HG03354 (cell line): ENCODE measurements around the gene CSF2RB.

ENCODE experiments used
- ATAC-seq: cut with Tn5 transposase; IDR thresholded peaks from one replicate; pipeline ENCODE4 v1.9.1; 2021; ENCODE audit warnings: mild to moderate bottlenecking; ENCODE audit not compliant: unreplicated experiment, poor library complexity, severe bottlenecking

Gene CSF2RB

DNA sequence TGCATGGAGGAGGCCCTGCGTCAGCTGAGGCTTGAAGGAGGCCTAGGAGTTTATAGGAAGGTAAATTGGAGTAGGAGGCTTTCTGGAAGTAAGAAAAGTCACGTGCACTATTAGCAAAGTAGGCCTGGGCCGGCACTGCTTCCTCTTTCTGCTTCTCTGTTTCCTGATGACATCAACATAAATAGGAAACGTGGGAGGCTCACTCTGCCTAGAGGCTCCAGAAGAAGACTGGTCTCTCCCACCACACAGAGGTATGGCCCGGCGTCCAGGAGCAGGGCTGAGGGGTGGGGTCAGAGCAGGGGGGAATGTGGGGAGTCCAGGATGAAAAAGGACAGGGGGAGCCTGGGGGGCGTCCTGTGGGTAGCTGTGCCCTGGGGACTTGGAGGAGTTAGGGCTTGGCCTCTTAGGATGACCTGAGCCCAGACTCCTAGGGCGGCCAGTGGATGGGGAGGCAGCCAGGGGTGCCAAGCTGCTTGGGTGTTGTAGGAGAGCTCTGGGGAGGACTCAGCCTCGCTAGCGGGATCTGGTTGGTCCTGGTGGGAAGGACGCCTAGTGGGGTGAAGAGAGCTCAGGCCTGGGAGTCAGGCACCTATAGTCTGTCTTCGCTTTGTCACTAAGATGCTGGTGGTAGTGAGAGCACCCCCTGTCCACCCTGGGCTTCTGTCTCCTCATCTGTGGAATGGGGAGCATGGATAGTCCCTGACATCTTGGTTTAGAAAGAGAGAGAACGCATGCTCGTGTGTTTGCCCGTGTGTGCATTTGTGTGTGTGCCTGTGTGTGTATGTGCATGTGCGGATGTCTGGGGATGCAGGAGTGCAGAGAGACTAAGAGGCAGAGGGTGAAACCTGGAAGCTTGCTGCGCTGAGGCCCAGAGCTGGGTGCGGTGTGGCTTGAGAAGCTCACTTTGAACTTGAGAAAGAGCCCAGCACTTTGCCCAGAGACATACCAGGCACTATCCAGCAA lies at the start of gene CSF2RB:
Gene CSF2RB (plus strand): TSS at position 202 of the 963 bp plus-strand sequence. CDS start 8,580 bp downstream, outside the sequence.
- ATAC-seq, result no peak

DNA sequence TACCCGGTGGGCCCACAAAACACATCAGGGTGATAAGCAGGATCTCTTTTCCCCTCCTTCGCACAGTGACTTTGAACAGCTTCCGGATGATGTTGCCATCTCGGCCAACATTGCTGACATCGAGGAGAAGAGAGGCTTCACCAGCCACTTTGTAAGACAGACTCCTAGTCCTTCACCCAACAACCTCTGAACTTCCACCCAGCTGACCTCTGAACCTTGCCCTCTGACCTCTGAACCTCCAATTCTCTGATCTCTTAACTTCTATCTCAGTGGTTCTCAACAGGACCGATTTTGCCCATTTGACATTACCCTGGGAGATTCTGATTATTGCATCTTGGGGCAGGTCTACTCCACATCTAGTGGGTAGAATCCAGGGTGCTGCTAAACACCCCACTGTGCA lies 49.4 kb upstream of the CSF2RB start:
- no peak for ATAC-seq

DNA sequence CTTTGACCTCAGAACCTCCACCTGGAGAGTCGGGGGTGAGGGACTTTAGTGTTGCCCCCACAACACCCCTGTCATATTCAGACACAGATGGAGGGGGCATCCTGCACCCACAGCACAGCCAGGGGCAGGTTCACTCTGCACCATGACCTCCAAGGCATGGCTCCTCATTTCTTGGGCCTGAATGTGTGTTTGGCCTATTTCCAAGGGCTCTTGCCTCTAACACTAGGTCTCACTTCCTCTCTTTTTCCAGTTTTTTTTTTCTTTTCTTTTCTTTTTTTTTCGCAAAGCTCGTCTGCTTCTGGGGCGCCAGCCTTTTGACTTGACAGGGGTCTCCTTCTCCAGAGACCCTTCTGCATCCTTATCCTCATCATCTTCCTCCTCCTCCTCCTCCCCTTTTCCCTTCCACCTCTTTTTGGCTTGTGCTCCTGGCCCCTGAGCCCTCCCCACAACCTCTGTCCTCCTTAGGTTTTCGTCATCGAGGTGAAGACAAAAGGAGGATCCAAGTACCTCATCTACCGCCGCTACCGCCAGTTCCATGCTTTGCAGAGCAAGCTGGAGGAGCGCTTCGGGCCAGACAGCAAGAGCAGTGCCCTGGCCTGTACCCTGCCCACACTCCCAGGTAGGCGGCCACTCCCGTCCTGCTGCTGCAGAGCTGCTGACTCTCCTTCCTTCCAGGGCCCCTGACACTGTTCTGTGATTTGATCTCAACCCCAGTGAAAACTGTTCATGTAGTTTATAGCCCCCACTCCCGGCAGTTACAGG lies 48.8 kb upstream of the CSF2RB start:
- no peak for ATAC-seq

DNA sequence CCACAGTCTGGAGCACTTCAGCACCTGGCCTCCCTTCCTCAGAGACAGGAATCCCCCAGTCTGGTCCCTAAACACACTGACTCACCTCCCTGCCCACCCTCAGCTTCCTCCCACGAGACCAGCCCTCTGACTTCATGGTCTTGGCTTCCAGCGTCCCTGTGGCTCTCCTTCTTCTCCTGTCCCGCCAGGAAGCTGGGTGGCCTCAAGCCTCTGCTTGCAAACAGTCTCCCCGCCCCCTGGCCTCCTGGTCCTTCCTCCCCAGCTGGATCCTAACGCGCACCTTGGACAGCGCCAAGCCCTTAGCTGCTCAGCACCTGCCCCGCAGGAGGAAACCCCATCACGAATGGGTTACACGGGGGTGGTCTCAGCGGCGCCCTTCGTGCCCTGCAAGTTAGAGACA lies 48.1 kb upstream of the CSF2RB start:
- ATAC-seq, result no peak

DNA sequence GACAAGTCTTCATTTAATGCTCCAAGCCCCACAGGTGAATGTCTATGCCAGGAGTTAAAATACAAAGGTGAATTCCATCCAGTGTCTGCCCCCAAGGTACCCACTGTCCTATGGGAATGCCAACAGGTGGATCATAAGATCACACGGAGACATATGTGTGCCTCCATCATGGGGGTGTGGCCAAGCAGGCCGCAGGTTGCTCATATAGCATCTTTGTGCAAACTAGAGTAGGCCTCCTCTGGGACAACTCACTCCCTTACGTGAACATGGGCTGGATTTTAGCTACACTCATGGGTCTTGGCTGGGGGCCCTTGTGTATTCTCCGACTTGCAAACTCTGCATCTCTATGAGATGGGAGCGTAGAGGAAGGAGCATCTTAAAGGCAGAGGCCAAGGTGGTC lies 45.7 kb upstream of the CSF2RB start:
- ATAC-seq, result no peak

DNA sequence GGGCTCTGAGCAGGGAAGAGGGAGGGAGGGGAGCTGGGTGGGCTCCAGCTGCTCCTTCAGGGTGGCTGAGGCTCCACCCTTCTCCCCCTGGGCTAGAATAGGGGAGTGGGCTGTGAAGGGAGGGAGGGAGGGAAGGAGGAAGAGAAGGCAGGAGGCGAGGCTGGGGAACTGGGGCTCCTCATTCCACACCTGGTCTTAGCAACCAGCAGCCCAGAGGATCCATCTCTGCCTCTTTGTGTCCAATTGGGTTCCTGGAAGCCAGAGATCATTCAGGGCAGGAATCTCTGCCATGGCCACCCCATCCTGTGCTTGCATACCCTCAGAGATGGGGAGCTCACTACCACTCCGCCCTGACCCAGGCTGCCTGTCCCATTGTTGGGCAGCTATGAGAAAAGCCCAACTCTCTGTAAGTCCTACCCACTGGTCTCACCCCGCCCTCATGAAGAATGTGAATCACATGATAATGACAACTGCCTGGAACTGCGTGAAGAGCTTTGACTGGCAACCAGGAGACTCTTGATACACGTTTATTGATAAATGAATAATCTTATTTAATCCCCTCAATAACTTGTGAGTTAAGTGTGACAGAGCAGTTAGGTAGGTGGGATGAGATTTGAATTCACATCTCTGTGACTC lies 44.8 kb upstream of the CSF2RB start:
- ATAC-seq, result no peak

DNA sequence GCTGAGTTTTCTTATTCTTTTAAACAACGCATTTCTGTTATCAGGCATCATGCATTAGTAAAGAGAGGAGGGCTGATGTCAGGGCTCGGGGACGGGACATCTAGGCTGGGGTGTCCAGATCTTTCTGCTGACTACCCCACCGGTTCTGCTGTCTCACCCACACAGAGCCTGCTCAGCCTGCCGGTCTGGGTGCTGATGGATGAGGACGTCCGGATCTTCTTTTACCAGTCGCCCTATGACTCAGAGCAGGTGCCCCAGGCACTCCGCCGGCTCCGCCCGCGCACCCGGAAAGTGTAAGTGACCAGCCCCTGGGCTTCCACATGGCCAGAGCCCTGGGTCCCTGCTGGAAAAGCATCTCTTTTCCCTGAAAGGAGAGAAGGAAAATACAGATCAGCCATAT lies 43.2 kb upstream of the CSF2RB start:
- no peak for ATAC-seq

DNA sequence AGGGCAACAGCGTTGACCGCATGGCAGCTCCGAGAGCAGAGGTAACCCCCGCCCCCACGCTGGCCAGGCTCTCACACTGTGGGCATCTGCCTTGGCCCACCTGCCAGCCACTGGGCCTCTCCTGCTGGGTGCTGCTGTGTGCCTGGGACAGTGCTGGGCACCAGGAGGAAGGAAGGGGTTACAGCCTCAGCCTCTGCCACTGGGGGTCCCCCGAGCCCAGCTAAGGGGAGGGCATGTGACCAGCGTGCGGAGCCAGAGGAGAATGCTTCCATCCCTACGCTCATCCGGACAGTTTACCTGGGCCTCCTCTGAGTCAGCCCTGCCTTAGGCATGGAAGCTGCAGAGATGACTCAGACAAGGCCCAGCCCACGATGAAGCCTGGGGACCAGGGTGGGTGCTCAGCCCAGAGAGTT lies 41.8 kb upstream of the CSF2RB start:
- ATAC-seq, result no peak

DNA sequence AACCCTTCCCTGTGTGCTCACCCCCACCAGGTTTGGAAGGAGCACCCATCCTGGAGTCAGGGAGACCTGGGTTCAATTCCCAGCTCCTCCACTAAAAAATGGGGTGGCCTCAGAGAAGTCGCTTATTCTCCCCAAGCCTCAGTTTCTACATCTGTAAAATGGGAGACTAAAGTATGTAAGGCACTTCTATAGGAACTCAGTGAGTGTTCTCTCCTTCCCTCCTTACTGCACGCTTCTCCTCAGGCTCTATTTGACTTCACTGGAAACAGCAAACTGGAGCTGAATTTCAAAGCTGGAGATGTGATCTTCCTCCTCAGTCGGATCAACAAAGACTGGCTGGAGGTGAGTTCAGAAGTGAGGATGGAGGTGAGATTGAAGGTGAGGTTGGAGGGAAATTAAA lies 41.3 kb upstream of the CSF2RB start:
- no peak for ATAC-seq

DNA sequence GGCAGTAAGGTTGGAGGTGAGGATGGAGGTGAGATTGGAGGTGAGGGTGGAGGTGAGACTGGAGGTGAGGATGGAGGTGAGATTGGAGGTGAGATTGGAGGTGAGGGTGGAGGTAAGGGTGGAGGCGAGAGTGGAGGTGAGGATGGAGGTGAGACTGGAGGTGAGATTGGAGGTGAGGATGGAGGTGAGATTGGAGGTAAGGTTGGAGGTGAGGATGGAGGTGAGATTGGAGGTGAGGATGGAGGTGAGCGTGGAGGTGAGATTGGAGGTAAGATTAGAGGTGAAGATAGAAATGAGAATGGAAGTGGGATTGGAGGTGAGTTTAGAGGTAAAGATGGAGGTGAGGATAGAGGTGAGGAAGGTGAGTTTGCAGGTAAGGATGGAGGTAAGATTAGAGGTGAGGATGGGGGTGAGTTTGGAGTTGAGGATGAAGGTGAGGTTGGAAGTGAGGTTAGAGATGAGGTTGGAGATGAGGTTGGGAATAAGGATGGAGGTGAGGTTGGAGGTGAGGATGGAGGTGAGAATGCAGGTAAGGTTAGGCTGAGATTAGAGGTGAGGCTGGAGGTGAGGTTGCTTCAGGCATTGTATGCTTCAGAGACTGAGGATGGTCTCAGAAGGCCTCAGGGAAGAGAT lies 40.4 kb upstream of the CSF2RB start:
- ATAC-seq, result no peak

DNA sequence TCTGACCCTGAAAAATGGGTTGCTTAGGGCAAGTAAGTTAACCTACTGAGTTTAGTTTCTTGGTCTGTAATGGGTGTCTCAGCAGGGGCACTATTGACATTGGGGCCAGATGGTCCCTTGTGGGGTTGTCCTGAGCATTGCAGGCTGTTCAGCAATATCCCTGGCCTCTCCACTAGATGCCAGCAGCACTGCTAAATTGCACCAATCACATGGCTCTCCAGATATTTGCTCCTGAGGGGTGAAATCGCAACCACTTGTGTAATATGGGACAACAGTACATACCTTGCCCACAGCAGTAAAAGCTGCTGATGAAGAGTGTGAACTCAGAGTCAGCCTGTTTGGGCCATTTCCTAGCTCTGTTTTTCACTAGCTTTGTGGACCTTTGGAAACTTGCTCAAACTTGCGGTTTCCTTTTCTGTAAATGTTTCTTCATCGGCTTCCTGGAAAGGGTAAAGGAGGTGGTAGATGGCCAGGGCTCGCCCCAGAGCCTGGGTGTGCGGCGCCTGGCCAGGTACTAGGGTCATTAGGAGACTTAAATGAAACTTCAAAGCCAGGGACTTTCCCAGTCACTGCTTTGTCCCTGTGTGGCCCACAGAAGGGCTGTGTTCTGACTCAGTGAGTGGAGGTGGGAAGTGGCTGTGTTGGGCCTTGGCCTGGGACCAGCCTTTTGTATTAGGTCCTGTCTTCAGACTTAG lies 39.7 kb upstream of the CSF2RB start:
- ATAC-seq, result peak; percentile 83

DNA sequence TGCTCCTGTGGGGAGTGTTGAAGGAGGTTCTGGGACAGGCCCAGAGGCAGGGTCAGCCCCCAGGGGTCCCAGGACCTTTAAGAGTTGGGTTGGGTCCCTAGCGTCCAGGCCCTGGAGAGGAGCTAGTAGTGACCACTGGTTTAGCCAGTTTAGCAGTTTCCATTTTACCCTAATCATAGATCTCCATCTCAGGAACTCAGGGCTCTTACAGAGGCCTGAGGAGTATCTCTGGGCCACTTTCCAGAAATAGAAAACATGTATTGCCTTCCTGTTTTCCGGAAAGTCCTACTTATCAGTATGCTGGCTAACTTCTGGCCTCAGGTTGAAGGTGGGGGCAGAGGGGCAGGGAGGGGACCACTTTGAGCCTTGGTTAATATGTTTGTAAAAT lies 39.1 kb upstream of the CSF2RB start:
- no peak for ATAC-seq

DNA sequence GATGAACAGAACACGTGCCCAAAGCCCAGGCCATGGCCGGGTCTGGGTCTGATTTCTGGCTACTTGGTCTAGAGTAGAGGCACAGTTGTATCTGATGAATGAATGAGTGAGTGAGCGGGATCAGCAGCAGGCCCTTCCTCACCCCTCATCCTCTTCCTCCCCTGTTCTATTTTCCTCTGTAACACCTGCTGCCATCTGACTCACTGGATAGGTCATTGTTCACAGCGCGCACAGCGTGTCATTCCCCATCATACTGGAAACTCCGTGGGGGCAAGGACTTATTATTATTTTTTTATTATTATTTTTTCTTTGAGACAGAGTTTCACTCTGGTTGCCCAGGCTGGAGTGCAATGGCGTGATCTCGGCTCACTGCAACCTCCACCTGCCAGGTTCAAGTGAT lies 38.7 kb upstream of the CSF2RB start:
- ATAC-seq, result no peak

DNA sequence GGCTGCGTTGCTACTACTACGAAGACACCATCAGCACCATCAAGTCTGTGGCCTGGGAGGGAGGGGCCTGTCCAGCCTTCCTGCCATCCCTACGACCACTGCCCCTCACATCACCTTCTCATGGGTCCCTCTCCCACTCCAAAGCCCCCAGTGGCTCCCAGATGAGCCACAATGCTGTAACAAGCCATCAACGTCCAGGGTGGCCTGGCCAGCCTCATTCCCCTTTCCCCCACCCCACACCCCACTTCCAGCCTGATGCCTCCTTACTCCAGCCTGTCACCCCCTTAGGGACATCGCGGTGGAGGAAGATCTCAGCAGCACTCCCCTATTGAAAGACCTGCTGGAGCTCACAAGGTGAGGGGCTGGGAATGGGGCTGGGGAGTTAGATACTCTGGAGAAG lies 37.7 kb upstream of the CSF2RB start:
- ATAC-seq, result no peak

DNA sequence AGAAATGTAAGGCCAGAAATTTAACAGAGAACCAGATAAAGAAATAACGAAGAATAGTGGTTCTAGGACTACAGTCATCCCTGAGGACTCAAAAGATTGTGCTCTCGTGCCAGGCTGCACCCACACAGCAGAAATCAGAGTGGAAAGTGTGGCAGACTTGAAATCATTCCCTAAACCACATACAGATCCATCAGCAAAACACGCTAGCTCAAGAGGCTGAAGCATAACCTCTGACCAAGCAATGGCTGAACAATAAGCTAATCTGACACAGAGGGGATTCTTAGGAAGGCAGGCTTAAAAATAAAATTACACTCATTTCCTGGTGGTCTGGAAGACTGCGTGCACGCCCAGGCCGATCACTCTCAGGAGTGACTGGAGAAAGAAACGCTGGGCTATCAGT lies 33.7 kb upstream of the CSF2RB start:
- ATAC-seq, result no peak

DNA sequence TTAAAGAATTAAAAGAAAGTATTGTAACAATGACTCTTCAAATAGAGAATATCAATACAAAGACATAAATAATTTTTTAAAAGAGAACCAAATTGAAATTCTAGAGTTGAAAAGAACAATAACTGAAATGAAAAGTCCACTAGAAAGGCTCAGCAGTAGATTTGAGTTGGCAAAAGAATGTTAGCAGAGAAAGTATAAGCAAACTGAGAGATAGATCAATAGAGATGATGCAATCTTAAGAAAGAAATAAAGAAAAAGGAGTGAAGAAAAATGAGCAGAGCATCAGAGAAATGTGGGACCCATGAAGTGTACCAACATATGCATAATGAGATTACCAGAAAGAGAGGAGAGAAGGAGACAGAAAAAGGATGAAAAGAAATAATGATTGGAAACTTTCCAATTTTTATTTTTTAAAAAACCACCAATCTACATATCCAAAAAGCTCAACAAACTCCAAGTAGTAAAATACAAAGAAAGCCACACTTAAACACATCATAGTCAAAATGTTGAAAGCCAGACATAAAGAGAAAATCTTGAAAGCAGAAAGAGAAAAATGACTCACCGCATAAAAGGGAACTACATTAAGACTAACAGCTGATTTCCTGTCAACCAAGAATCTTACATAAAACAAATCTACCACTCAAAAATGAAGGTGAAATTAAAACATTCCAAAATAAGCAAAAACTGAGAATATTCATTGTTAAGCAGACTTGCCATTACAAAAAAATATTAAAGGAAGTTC lies 31.8 kb upstream of the CSF2RB start:
- ATAC-seq, result no peak

DNA sequence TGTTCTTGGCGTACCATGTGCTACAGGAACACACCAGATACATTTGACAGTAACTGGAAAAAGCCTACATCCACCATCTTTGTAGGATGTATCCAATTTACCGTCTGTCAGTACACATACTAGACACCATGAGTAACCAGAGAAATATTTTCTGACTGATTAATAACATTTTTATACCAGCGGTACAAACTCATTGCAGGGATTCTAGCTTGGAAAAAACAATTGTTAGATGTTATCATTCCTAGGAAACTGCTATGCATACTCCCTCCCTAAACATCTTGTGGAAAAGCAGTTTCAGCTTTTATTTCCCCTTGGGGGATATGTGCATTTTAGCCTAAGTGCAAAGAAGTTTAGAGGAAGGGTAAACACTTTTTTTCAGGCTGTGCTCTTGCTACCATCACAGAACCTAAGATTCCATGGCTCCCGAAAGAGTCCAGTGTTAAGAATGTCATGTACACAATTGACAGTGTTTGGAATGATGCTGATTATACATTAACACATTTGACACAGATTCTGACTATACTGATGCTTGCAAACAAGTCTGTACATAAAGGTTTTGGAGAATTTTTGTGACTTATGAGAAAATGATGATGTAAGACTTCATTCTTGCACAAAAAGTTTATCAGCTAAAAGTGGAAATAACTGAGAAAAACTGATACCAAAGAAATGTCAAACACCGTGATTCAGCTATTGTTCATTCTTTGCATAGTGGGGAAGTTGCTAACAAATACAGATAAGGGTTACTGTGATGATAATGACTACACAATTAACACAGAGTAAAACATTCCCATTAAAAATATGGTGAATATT lies 28.9 kb upstream of the CSF2RB start:
- no peak for ATAC-seq

DNA sequence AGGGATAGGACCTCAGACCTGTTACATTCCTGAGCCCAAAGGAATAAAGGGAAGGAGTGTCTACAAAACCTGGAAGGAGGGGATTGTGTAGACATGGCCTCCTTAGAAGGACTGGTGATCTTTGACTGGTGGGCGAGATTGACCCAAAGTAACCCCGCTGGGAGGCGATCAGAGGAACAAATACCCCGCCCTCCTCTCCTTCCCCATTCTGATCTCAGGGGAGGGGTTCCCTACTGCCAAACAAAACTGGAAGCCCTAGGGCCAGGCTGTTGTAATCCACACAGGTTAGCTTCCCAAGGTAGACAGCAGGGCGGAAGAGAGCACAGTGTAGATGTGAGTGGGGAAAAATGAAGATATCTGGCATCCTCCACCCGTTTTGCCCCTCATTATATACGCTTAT lies 28.0 kb upstream of the CSF2RB start:
- no peak for ATAC-seq
